Measurements from ENCODE around the gene PCED1B.

The PCED1B gene

GRCh38 chr12:47231456-47231855, 152.0 kb downstream of the PCED1B start:
- no peak for DNase-seq (ENCODE audit: low read depth)

DNA sequence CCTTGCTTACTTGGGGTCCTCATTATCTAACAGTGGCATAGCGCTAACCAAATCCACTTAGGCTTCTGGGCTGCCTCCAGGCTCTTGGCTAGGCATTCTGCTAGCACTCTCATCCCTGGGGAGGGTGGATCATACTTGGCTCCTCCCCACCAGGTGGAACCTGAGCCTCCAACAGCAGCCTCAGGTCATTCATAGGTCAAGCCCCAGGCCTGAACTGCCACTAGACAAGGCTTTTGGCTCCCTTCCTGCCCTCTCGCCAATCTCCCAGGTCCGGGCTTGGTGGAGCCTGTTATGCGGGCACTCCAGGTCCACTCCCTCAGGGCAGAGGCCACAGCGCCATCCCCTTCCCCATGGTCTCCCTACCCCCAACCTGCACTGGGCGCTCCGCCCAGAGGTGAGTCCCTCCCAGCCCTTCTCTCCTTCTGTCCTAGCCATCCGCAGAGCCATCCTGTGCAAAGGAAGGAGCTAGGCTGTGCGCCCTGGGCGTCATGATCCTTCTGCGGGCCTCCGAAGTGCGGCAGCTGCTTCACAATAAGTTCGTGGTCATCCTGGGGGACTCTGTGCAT, 155.2 kb downstream of the PCED1B start:
- no peak for DNase-seq (ENCODE audit: low read depth)

DNA sequence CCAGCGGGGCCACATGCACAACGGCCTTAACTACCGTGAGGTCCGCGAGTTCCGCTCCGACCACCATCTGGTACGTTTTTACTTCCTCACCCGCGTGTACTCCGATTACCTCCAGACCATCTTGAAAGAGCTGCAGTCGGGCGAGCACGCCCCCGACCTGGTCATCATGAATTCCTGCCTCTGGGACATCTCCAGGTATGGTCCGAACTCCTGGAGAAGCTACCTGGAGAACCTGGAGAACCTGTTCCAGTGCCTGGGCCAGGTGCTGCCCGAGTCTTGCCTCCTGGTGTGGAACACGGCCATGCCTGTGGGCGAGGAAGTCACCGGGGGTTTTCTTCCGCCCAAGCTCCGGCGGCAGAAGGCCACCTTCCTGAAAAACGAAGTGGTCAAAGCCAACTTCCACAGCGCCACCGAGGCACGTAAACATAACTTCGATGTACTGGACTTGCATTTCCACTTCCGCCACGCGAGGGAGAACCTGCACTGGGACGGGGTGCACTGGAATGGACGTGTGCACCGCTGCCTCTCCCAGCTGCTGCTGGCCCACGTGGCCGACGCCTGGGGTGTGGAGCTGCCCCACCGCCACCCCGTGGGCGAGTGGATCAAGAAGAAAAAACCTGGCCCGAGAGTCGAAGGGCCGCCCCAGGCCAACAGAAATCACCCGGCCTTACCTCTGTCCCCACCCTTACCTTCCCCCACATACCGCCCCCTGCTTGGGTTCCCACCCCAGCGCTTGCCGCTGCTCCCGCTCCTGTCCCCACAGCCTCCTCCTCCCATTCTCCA, 156.0 kb downstream of the PCED1B start:
- no peak for DNase-seq (ENCODE audit: low read depth)

DNA sequence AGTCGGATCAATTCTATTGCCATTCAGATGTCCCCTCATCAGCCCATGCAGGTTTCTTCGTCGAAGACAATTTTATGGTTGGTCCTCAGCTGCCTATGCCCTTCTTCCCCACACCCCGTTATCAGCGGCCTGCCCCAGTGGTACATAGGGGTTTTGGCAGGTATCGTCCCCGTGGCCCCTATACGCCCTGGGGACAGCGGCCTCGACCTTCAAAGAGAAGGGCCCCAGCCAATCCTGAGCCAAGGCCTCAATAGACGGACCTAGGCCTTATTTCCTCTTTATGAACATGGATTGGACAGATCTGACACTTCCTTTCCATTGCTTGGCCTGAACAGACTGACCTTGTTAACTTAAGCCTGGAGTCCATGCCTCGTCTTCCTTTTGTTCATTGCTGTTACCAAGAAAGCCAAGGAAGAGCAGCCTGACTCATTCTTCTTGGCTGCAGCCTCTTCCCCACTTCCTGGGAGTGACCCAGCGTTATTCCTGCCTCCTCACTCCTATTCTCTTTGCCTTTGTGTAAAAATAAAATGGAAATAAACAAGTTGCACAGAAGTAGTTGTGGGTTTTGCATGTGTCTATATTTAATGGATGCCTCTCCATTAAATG, 156.8 kb downstream of the PCED1B start:
- DNase-seq (ENCODE audit: low read depth): peak; percentile 80

- no peak for DNase-seq (ENCODE audit: low read depth)
These were observed 158.4 kb downstream of the PCED1B start for GRCh38 chr12:47237751-47238211.

DNA sequence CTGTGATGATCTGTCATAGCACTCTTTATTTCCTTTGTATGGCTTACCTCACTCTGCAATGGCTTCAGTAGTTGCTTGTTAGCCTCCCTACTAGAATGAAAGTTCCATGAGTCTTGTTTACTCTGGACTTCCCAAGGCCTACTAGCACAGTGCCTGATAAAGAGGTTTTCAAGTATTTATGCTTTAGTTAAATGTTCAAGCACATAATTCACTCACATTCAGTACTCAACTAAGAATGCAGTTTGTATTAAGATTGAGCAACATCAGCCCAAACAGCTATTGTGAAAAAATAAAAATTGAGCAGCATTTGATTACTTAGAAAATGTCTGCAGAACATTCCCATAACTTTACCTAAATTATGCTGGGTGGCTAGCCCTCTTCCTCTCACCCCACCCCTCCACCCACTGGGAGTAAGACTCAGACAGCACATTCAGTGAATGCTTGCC, 159.3 kb downstream of the PCED1B start:
- no peak for DNase-seq (ENCODE audit: low read depth)

GRCh38 chr12:47242426-47242825, 163.0 kb downstream of the PCED1B start:
- DNase-seq (ENCODE audit: low read depth): no peak

DNA sequence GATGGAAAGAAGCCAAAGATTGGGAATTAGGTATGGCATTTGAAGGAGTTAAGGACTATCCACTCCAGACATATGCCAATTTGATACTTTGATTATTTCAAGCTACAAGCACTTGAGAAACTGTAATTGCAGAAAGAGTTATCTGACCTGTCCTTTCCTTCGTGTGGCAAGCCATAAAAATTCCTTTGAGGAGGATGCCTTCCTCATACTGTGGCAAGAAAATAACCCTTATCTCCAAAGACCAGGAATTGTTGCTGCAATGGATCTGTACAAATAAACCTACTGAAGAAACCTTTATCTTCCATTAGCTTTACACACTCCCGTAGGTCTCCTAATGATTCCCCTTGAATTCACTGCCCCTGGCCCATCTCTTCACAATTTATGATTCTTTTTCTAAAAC, 165.4 kb downstream of the PCED1B start:
- DNase-seq (ENCODE audit: low read depth): no peak

- DNase-seq (ENCODE audit: low read depth): no peak
These were observed 166.2 kb downstream of the PCED1B start for GRCh38 chr12:47245623-47246022.

- DNase-seq (ENCODE audit: low read depth): no peak
These were observed 168.0 kb downstream of the PCED1B start for GRCh38 chr12:47247418-47247817.

DNA sequence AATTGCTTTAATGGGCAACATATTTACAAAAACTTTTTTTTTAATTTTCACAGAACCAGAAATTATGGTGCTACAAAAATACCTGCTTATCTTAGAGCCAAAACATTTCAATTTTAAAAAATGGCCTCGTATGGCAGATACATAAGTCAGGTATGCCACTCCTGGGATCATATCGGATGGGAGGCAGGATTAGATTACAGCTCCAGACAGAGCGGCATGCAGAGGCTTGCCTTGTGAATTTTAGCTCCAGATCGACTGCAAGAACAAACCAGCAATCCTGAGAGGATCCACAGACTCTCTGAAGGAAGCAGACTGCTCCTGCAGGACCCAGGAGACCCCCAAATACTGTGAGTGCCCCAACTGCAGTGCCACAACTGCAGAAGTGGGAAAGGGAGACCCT, 169.7 kb downstream of the PCED1B start:
- no peak for DNase-seq (ENCODE audit: low read depth)

GRCh38 chr12:47249719-47250357, 170.4 kb downstream of the PCED1B start:
- DNase-seq (ENCODE audit: low read depth): no peak

- DNase-seq (ENCODE audit: low read depth): no peak
These were observed 172.5 kb downstream of the PCED1B start for GRCh38 chr12:47251919-47252318.

- no peak for DNase-seq (ENCODE audit: low read depth)
These were observed 185.5 kb downstream of the PCED1B start for GRCh38 chr12:47264951-47265350.

DNA sequence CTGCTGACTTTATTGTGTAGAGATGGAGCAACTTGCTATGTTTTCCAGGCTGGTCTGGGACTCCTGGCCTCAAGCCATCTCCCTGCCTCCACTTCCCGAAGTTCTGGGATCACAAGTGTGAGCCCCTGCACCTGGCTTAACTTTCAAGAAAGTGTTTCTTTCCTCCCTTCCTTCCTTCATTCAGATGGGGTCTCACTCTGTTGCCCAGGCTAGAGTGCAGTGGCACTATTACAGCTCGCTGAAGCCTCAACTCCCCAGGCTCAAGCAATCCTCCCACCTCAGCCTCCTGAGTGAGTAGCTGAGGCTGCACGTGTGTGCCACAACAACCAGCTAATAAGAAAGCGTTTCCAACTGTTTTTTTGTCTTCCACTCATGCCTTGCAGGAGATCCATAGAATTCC, 186.0 kb downstream of the PCED1B start:
- no peak for DNase-seq (ENCODE audit: low read depth)

GRCh38 chr12:47267571-47267970, 188.2 kb downstream of the PCED1B start:
- DNase-seq (ENCODE audit: low read depth): no peak

GRCh38 chr12:47268501-47269454, 189.4 kb downstream of the PCED1B start:
- DNase-seq (ENCODE audit: low read depth): no peak

DNA sequence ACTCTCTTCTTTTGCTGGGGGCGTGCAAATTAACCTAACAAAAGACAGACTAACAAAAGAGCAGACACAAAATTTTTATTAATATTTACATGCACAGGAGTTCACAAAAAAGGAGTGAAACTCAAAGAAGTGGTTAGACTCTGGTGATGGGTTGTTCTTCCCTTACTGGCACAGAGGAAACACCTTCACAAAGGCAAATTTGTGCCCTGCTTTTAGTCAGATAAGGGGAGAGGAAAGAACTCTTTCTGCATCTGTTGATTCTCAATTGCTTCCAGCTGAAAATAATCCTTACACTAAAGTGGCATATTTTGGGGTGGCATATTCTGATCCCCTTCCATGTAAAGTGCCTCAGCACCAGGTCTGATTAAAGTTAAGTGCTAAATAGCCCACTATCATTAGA, 190.5 kb downstream of the PCED1B start:
- DNase-seq (ENCODE audit: low read depth): no peak

DNA sequence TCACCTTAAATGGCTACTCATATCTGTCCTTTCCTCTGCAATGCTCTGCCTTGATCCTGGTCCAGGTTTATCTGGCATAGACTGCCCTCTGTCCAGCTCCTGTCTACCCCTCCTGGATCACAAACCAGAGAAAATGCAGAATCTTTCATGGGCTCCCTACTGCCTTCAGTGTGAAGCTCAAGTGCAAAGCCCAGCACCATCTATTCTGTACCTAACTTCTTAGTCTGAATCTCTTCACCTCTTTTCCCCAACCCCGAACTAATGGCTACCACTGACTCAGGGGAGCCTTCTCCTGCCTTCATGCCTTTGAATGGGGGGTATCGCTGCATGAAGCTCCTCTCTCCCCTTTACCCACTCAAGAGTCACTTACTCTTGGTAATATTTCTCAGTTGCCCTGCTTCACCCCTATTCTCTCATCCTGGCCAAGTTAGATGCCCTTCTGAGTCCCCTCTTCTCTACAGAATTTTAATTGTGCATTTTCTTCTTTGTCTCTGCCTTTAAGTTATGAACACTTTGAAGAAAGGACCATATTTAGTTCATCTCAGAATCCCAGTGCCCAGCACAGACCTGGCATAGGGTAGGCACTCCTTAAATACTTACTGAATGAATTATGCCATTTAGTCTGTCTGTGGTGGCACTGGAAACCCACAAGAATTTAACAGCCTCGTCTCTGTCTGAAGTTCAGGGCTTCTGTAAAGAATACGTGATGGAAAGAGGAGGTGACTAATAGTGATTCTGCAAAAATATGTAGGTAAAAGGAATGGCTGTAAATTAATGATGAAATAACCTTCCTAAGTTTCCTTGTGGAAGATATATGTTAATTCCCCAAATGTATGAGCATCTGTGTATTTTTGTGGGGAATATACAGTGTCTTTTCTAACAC, 191.6 kb downstream of the PCED1B start:
- peak; percentile 28 for DNase-seq (ENCODE audit: low read depth)

- DNase-seq (ENCODE audit: low read depth): no peak
These were observed 192.4 kb downstream of the PCED1B start for GRCh38 chr12:47271800-47272239.
